GM04503 (cell line): ENCODE measurements around the gene PANK3.
"Not testable (repeated sequence)": the region's sequence is repeated elsewhere in the genome, so short reads cannot be mapped to it uniquely, and the experiment has no call there.

Source experiments
- DNase-seq: peaks from one replicate; pipeline ENCODE4 v3.0.0-alpha.2; 2012; ENCODE audit warnings: low read depth

Gene PANK3

GRCh38 chr5:168578538-168579487 is at the start of gene PANK3:
PANK3 (minus strand) TSS chr5:168579368; CDS start chr5:168579283, 85 bp downstream.
- peak; percentile 32 for DNase-seq

GRCh38 chr5:168624850-168625364 is 45.7 kb upstream of the PANK3 start:
- no peak for DNase-seq

GRCh38 chr5:168620807-168621206 is 41.6 kb upstream of the PANK3 start:
- DNase-seq = no peak

- no peak for DNase-seq
Measured at GRCh38 chr5:168614661-168615060, 35.5 kb upstream of the PANK3 start.

- DNase-seq = no peak
Measured at GRCh38 chr5:168613996-168614395, 34.8 kb upstream of the PANK3 start.

- no peak for DNase-seq
Measured at GRCh38 chr5:168613396-168613795, 34.2 kb upstream of the PANK3 start.

- no peak for DNase-seq
Measured at GRCh38 chr5:168612996-168613395, 33.8 kb upstream of the PANK3 start.

- DNase-seq = no peak
Measured at GRCh38 chr5:168612123-168612522, 33.0 kb upstream of the PANK3 start.

- no peak for DNase-seq
Measured at GRCh38 chr5:168611165-168611564, 32.0 kb upstream of the PANK3 start.

GRCh38 chr5:168609806-168610482 is 30.8 kb upstream of the PANK3 start:
- DNase-seq = no peak

GRCh38 chr5:168608821-168609220 is 29.7 kb upstream of the PANK3 start:
- DNase-seq = no peak

- DNase-seq = no peak
Measured at GRCh38 chr5:168608386-168608785, 29.2 kb upstream of the PANK3 start.

GRCh38 chr5:168607946-168608345 is 28.8 kb upstream of the PANK3 start:
- DNase-seq = no peak

- DNase-seq = no peak
Measured at GRCh38 chr5:168606562-168606961, 27.4 kb upstream of the PANK3 start.

GRCh38 chr5:168604436-168604835 is 25.3 kb upstream of the PANK3 start:
- no peak for DNase-seq

GRCh38 chr5:168603746-168604145 is 24.6 kb upstream of the PANK3 start:
- DNase-seq = peak; percentile 33

GRCh38 chr5:168602517-168602916 is 23.3 kb upstream of the PANK3 start:
- DNase-seq = no peak

- no peak for DNase-seq
Measured at GRCh38 chr5:168601972-168602371, 22.8 kb upstream of the PANK3 start.

GRCh38 chr5:168600409-168600808 is 21.2 kb upstream of the PANK3 start:
- no peak for DNase-seq

GRCh38 chr5:168599826-168600225 is 20.7 kb upstream of the PANK3 start:
- DNase-seq = no peak

GRCh38 chr5:168598639-168599038 is 19.5 kb upstream of the PANK3 start:
- DNase-seq = no peak

GRCh38 chr5:168596927-168597326 is 17.8 kb upstream of the PANK3 start:
- no peak for DNase-seq

- DNase-seq = not testable (repeated sequence)
Measured at GRCh38 chr5:168596122-168596521, 17.0 kb upstream of the PANK3 start.
